ENCODE data around the gene TMED1. TPM values are rescaled to one million over a fixed set of nuclear protein-coding genes. Genes with fewer than 3 reads are reported as not detected.

The TMED1 gene
- total and polyA plus RNA-seq, 2 of the 13 experiments (the other 11 are each of a cell fraction or from before 2014, with no cell fraction given): 48.3 to 51.8 TPM

DNA sequence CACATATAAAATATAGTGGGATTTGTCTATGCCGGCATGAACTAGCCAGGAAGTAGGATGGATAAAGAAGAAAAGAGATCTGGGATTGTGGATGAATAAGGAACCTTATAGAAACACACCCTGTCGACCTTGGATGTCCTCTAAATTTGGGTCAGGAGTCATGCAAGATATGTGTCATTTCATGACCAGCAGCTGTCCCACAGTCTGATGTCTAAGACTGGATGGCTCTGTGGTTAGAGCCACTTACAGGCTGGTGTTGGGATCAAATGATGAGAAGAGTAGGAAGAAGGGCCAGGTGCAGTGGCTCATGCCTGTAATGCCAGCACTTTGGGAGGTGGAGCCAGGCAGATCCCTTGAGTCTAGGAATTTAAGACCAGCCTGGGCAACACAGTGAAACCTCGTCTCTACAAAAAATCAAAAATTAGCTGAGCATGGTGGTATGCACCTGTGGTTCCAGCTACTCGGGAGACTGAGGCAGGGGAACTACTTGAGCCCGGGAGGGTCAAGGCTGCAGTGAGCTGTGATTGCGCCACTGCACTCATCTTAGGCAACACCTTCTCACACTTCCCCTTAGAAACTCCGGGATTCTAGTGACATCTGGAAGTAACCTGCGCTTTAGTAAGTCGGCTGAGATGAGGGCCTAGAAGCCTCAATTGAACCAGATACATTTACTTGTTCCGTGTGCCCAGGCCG is 30.8 kb downstream of the TMED1 start (continued):
- TF ChIP-seq SIX1 (CRISPR knock-in tag; IDR thresholded peaks at IDR 0.05; ENCODE audit: borderline replicate concordance) (no peak), HNF4G (IDR thresholded peaks at IDR 0.05; ENCODE audit: borderline replicate concordance, low read depth, low read length) (no peak), HNF4G (CRISPR knock-in tag; IDR thresholded peaks at IDR 0.05; ENCODE audit: borderline replicate concordance, low read depth) (no peak)

DNA sequence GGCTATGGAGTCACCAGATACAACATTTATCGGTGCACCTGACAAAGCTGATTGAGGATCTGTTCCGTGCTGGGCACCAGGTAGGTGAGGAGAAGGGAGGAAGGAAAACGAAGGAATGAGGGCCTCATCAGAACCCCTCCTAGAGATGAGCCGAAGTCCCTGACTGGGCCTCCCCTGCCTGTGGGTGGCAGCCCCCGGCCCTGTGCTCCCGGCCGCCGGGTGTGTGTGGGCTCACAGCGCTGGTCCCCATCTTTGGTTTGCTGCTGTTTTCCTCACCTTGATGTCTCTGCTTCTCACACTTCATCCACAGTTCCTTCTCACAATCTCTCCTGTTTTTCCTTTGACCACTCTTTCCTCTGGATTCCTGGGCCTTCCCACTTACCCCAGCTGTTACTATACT is 32.8 kb downstream of the TMED1 start:
- H3K27me3 ChIP-seq (ENCODE audit: control insufficient read depth in 1 of 2, insufficient read depth in 2 of 2, low read length in 2 of 2): no peaks in the 10 kb centered on the region
- 94% methylated on average over 9 of the region's 9 CpGs for WGBS (ENCODE audit: low lambda C conversion rate)
- H3K4me2 ChIP-seq (ENCODE audit: low read depth, low read length): no peak overlapping the region
- no peak overlapping the region for H2AFZ ChIP-seq (ENCODE audit: low read length)
- CTCF ChIA-PET (ENCODE audit: low intra/inter-chr PET ratio, low total read pairs): no interaction called here
- in situ Hi-C loops (cut with HindIII; ENCODE audit: extremely low pct_ligation_motif_present, low pct_unique_long_range_greater_than_20kb): no loop called here
- no peak overlapping the region for H3K27ac ChIP-seq (ENCODE audit: extremely low read length, insufficient read depth, low read length)
- no peak overlapping the region for H3K9ac ChIP-seq (ENCODE audit: insufficient read depth, low read depth, low read length)
- no peaks in the 10 kb centered on the region for H3K9me3 ChIP-seq (ENCODE audit: low read length)
- DNase-seq (ENCODE audit: low spot score) (no peak), FAIRE-seq (no peak), ATAC-seq (no peak)
- POLR2A ChIA-PET: no interaction called here
- BruUV-seq (replicated peaks): no TSS peak
- TF ChIP-seq, protein P1, sequence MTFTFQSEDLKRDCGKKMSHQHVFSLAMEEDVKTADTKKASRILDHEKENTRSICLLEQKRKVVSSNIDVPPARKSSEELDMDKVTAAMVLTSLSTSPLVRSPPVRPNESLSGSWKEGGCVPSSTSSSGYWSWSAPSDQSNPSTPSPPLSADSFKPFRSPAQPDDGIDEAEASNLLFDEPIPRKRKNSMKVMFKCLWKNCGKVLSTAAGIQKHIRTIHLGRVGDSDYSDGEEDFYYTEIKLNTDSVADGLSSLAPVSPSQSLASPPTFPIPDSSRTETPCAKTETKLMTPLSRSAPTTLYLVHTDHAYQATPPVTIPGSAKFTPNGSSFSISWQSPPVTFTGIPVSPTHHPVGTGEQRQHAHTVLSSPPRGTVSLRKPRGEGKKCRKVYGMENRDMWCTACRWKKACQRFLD (CRISPR knock-in tag; IDR thresholded peaks at IDR 0.05; ENCODE audit: borderline replicate concordance): no peak
- TF ChIP-seq, protein P2, sequence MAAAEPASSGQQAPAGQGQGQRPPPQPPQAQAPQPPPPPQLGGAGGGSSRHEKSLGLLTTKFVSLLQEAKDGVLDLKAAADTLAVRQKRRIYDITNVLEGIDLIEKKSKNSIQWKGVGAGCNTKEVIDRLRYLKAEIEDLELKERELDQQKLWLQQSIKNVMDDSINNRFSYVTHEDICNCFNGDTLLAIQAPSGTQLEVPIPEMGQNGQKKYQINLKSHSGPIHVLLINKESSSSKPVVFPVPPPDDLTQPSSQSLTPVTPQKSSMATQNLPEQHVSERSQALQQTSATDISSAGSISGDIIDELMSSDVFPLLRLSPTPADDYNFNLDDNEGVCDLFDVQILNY (CRISPR knock-in tag; conservative IDR thresholded peaks at IDR 0.05): no peak
- TF ChIP-seq ZEB1 (IDR thresholded peaks at IDR 0.05; ENCODE audit: insufficient replicate concordance, low read depth): no peak
- TF ChIP-seq, protein P3, sequence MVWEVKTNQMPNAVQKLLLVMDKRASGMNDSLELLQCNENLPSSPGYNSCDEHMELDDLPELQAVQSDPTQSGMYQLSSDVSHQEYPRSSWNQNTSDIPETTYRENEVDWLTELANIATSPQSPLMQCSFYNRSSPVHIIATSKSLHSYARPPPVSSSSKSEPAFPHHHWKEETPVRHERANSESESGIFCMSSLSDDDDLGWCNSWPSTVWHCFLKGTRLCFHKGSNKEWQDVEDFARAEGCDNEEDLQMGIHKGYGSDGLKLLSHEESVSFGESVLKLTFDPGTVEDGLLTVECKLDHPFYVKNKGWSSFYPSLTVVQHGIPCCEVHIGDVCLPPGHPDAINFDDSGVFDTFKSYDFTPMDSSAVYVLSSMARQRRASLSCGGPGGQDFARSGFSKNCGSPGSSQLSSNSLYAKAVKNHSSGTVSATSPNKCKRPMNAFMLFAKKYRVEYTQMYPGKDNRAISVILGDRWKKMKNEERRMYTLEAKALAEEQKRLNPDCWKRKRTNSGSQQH (CRISPR knock-in tag; IDR thresholded peaks at IDR 0.05; ENCODE audit: low read depth): no peak
- TF ChIP-seq, protein P4, sequence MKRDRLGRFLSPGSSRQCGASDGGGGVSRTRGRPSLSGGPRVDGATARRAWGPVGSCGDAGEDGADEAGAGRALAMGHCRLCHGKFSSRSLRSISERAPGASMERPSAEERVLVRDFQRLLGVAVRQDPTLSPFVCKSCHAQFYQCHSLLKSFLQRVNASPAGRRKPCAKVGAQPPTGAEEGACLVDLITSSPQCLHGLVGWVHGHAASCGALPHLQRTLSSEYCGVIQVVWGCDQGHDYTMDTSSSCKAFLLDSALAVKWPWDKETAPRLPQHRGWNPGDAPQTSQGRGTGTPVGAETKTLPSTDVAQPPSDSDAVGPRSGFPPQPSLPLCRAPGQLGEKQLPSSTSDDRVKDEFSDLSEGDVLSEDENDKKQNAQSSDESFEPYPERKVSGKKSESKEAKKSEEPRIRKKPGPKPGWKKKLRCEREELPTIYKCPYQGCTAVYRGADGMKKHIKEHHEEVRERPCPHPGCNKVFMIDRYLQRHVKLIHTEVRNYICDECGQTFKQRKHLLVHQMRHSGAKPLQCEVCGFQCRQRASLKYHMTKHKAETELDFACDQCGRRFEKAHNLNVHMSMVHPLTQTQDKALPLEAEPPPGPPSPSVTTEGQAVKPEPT (CRISPR knock-in tag; IDR thresholded peaks at IDR 0.05; ENCODE audit: low read depth): no peak
- peaks cover 22 to 58% of the 10 kb centered on the region in 2 experiments; a peak in 4 of 5 replicates for H3K36me3 ChIP-seq (replicated peaks in 1 of 2; ENCODE audit: control insufficient read depth in 1 of 2, insufficient read depth in 2 of 2, low read length in 2 of 2)
- no peaks in the 10 kb centered on the region for H3K4me1 ChIP-seq (ENCODE audit: insufficient read depth, low read length)
- H3K79me2 ChIP-seq (ENCODE audit: insufficient read depth, low read length): no peaks in the 10 kb centered on the region
- H3K4me3 ChIP-seq (replicated peaks in 1 of 3; ENCODE audit: insufficient read depth in 1 of 3, low read depth in 2 of 3, low read length in 3 of 3): no peak overlapping the region
- no peaks in the 10 kb centered on the region for H4K20me1 ChIP-seq (ENCODE audit: insufficient read depth, low read length)
- intact Hi-C loops (cut with micrococcal nuclease; ENCODE audit: unreplicated experiment): no loop called here
